D341Med (cell line): ENCODE results near the gene LSM4.

Source experiments
- DNase-seq: peaks from one replicate; pipeline ENCODE4 v3.0.0; 2012; ENCODE audit warnings: low spot score

LSM4 gene

DNA sequence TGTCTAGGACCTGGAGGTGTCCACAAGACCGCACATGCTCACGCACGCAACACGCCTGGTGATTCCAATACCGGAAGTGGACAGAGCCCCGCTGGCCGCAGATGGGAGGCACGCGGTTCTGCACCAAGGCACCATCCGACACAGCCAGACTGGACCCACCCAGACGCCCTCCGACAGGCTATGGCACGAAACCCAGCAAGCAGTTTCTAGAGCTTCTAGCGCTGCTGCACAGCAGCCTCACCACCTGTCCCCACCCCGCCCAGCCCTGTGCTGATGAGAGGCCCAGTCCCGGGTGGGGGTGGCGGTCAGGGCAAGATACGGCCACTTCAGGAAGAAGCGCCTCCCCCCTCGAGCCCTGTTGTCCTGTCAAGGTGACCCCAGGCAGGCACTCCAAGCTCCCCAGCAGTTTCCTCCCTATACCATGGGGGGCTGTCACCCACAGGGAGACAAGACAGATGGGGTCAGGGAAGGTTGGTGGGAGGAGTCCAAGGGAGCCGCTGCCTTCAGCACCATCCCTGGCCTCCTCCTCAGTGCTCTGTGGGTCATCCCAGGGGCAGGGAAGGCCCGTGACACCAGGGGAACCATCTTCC is 11.3 kb downstream of the LSM4 start:
- no peak for DNase-seq

GRCh38 chr19:18310966-18311365 is 11.9 kb downstream of the LSM4 start:
- DNase-seq = peak; percentile 17

DNA sequence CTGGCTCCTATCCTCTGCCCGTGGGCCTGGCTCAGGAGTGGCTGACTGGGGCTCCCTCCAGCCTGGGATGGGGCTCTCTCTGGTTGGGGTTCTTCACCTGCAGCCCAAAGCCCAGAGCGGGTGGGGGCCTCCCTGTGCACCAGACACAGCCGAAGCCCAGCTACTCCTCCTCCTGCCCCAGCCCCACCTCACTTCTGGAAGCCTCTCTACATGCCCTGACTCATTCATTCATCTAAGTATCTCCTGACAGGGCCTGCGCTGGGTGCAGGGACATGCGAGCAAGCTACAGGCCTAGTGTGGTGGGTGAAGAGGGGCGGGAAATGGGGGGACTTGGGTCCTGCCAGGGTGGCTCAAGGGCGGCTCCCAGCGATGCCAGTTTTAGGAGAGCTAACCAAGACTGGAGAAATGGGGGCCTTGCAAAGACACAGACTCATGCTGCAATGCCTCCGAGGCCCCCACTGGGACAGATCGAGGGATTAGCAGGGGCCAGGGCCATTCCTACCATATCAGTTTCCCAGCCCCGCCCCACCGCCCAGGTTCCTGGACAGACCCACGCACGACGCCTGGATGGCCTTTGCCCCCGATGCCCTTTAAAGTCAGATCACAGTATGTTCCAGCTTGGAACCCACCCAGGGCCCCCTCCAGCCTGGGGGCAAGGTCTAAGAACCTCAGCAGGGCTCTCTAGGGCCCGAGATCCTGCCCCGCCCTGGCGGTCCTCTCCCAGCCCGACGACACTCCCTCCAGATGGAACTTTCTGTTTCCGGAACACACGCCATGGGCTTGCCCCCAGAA is 12.6 kb downstream of the LSM4 start:
- DNase-seq = peak; percentile 15

GRCh38 chr19:18309525-18310064 is 13.3 kb downstream of the LSM4 start:
- peak; percentile 29 for DNase-seq

DNA sequence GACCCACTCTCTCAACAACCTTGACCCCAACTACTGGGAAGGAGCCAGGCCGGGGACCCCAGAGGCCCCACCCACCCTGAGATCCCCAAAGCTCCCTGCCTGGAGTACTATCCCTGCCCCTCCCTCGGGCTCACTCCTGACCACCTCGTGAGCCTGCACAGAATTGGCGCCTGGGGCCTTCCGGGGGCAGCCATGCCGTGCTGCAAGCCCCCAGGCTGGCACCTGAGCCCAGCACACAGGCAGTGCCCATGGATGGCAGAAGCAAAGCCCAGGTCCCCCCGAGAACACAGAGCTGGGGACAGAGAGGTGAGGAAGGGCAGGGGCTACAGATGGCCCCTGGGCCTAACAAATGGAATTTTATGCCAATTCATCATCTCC is 13.9 kb downstream of the LSM4 start:
- peak; percentile 18 for DNase-seq

DNA sequence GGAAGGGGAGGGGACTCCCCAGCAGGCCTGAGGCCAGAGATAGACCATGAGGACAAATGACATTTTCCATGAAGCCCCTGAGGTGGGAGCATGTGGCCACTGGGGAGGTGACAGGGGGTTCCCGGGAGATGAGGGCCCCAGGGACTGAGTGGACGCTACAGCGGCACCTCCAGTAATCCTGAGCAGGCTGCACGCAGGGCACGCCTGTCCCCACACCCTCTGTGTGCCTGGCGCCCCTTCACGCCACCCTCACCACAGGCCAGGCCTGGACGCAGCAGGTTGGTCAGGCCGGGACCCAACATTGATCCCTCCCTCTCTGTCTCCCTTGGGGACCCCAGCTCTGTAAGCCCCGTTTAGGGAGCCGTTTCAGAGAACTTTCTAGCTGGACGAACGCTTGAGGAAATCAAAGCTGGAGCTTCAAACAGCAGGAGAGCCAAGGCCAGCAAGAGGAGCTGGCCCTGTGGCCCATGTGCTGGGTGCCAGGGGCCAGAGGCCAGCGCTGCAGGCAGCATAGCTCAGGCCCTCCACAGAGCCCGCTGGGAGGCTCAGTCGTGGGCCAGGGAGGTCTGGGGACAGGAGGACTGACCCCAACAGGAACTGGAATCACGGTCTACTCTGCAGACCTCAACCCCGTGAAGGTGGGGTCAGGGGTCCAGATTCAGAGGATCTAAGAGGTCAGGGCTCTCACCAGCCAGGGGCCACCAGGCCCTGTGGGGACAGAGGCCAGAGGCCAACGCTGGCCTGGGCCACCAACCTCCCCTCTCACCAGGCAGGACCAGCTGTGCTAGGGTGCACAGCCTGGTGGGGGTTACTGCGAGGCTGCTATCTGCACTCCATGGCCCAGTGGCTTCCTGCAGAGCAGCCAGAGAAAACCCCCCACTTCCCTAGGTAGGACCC is 14.6 kb downstream of the LSM4 start:
- DNase-seq = peak; percentile 20

DNA sequence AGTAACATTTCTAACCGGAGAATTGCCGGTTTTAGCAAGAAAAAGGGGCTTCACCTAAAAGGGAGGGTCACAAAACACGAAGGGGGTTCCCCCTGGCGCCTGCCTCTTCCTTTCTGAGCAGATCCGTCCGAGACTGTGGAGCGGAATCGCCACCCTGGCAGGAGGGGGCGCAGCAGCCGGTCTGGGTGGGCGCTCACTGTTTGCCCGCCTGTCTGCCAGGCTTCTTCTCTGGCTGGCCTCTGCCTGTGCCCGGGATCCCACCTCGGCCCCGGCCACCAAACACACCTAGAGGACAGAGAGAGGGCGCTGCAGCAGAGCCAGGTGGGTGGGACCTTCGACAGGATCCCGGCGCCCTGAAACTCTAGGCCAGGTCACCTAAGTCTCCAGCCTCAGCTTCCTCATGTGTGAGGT is 15.6 kb downstream of the LSM4 start:
- peak; percentile 26 for DNase-seq

GRCh38 chr19:18306888-18307260 is 16.0 kb downstream of the LSM4 start:
- peak; percentile 9 for DNase-seq

- peak; percentile 13 for DNase-seq
Observed at GRCh38 chr19:18306209-18306887, 16.5 kb downstream of the LSM4 start.

DNA sequence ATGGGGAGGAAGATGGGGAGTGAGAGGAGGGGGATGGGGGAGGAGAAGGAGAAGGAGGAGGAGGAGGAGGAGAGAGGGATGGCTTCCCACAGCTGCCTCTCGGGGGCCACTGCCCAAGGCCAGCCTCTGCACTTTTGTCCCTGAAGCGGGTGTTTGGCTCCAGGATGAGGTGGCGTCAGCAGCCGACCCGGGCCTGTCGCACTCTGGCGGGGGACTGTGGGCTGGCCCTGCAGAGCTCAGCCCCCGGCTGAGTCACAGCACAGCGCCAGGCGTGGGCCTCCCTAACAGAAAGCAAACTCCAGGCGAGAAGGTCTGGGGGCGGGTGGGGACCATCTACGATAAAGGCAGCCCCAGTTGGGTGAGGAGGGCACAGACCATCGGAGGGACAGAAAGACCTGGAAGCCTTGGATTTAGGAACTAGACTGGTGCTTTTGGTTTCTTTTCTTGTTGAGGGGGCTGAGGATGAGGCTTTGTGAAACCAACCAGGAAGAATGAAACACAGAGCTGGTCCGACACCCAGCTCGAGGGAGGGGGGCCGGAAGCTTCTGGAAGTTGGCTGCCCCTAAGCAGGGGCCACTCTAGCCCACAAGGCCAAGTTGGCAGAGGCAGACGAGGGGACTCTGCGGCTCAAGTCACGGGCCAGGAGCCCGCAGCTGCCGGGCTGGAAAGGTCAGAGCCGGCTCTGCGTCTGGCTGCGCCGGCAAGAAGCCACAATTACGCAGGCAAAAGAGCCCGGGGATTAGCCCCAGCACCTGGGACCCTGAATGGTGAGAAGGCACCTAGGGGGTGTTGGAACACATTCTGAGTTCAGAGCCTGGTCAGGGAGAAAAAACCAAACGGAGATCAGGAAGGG is 18.2 kb downstream of the LSM4 start:
- DNase-seq = peak; percentile 52

DNA sequence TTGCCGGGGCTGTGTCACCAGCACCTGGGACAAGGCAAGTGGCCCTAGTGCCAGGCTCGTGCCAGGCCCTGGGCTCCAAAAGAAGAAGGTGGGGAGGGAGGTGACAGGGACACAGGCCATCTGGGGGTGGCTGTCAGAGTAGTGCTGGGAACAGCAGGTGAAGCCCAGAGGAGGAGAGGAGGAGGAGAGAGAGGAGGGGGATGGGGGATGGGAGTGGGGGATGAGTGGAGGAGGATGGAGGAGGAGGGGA is 18.7 kb downstream of the LSM4 start:
- peak; percentile 37 for DNase-seq

DNA sequence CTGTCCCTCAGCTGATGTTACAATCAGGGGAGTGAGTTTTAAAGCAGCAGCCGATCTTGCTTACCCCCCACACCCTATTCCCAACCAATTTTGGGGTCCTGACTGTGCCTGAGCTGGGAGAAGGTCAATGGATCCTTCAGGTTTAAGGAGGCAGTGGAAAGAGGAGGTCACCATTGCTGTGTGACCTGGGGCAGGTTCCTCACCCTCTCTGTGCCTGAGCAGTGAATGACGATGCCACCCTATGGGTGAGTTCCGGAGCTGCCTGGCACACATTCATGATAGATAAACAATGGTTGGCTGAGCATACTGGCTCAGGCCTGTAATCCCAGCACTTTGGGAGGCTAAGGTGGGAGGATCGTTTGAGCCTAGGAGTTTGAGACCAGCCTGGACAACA is 21.2 kb downstream of the LSM4 start:
- no peak for DNase-seq

DNA sequence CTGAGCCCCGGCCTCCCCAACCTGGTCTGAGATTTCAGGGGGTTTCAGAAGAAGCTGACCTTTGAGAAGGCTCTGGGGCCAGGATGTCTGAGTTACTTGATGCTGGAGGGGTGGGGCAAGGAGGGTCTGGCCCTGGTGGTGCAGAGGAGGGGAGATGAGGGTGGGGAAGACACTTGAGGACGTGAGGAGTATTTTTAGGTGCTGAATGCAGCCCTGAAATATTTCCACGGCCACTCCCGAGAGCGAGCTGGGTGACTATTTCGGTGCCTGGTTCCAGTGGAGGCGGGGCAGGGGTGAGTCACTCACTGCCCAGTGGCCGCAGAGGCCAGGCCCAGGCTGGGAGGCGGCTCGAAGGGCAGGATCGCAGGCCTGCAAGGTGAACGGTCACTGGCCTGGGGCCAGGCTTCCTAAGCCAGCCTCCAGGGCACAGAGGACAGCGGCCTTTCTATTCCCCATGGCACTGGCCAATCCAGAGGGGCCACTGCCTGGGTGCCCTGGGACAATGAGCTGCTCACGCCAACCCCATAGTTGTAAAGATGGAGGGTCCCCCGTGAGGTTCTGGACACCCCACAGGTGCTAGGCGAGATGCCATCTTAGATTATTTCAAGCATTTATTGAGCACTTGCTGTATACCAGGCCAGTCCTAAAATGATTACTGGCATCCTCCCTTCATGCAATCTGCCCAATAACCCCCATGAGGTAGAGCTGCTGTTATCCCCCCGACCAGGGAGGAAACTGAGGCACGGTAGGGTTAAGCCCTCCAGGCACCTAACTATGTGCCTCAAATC is 21.8 kb downstream of the LSM4 start:
- no peak for DNase-seq

GRCh38 chr19:18299654-18300053 is 23.2 kb downstream of the LSM4 start:
- DNase-seq = no peak

DNA sequence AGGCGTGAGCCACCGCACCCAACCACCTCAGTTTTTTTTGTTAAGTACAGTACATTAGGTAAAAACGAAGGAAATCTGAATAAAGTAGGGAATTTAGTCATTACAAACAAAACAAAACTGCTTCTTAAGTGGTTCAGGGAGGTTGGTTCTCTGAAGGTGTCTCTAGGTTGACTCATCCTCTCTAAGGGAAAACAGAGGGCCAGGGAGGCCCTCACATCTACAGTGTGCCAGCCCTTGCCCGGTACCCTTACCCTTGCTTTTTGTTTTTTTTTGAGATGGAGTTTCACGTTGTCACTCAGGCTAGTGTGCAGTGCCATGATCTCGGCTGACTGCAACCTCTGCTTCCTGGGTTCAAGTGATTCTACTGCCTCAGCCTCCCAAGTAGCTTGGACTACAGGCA is 24.3 kb downstream of the LSM4 start:
- no peak for DNase-seq

GRCh38 chr19:18297308-18297707 is 25.6 kb downstream of the LSM4 start:
- no peak for DNase-seq

DNA sequence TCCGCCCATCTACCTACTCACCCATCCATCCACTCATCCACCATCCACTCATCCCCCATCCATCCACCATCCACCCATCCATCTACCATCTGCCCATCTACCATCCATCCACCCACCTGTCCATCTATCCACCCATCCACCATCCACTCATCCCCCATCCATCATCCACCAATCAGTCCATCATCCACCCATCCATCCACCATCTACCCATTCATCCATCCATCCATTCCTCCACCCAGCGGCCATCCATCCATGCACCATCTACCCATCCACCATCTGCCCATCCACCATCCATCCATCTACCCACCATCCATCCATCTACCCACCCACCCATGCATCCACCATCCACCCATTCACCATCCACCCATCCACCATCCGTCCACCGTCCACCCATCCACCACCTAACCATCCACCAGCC is 27.8 kb downstream of the LSM4 start:
- no peak for DNase-seq

DNA sequence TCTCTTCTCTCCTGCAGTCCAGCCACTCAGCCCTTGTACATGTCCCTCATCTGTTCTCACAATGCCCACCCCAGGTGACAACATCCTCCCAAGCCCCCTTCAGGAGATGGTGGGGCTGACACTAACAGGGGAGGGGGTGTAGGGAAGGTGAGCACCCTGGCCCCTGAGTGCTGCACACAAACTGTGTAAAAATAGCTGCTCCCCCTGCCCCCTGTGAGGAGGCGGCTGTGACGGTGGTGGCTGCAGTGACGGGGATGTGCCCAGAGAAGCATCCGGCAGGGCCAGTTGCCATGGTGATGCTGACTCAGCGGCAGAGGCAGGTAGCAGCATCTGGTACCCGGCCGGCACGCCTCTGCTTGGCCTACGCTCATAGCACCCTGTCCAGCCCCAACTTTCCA is 28.4 kb downstream of the LSM4 start:
- DNase-seq = no peak

DNA sequence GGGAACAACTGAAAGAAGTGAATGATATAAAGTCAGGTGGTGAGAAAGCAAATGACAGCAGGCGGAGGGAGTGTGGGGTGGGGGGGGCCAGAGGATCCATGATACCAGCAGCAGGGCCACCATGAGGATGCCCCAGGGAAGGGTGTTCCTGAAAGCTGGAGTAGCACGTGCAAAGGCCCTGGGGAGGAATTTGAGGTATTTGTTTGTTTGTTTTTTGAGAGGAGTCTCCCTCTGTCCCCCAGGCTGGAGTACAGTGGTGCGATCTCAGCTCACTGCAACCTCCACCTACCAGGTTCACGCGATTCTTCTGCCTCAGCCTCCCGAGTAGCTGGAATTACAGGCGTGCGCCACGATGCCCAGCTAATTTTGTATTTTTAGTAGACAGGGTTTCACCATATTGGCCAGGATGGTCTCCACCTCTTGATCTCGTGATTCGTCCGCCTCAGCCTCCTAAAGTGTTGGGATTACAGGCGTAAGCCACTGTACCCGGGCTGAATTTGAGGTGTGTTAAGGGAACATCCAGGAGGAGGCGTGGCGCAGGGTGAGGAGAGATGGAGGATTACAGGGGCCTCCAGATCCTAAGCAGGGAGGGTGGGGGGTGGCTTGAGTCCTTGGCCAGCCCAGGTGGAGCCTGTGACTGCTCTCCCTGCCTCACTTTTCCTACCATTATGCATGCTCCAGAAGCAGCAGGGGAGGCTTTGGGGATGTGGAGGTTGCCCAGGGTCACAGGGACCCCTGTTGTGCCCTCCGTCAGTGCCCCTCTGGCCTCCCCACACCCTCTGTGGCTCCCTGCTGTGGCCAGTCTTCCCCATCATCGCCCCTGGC is 29.0 kb downstream of the LSM4 start:
- peak; percentile 70 for DNase-seq
